ENCODE results near the gene TCF25. TPM values are rescaled to one million over a fixed set of nuclear protein-coding genes. Genes with fewer than 3 reads are reported as not detected.

The TCF25 gene
- total RNA-seq, 1 experiment from 2014 or later: 345 TPM

GRCh38 chr16:89911375-89911774, 38.0 kb downstream of the TCF25 start (continued):
- TF ChIP-seq, protein P1, sequence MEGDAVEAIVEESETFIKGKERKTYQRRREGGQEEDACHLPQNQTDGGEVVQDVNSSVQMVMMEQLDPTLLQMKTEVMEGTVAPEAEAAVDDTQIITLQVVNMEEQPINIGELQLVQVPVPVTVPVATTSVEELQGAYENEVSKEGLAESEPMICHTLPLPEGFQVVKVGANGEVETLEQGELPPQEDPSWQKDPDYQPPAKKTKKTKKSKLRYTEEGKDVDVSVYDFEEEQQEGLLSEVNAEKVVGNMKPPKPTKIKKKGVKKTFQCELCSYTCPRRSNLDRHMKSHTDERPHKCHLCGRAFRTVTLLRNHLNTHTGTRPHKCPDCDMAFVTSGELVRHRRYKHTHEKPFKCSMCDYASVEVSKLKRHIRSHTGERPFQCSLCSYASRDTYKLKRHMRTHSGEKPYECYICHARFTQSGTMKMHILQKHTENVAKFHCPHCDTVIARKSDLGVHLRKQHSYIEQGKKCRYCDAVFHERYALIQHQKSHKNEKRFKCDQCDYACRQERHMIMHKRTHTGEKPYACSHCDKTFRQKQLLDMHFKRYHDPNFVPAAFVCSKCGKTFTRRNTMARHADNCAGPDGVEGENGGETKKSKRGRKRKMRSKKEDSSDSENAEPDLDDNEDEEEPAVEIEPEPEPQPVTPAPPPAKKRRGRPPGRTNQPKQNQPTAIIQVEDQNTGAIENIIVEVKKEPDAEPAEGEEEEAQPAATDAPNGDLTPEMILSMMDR (IDR thresholded peaks at IDR 0.05 in 2 of 3, conservative IDR thresholded peaks at IDR 0.05 in 1 of 3; ENCODE audit: borderline replicate concordance in 1 of 3, insufficient read depth in 1 of 3, low read depth in 2 of 3, low read length in 2 of 3): no peak
- TF ChIP-seq POLR2AphosphoS5 (IDR thresholded peaks at IDR 0.05; ENCODE audit: low read depth, low read length): no peak
- no peak for TF ChIP-seq ELF1 (IDR thresholded peaks at IDR 0.05; ENCODE audit: borderline replicate concordance, low read depth)

- Histone ChIP-seq H3K9me2 (ENCODE audit: insufficient read depth) (no peaks in the 10 kb centered on the region), H4K20me1 (ENCODE audit: insufficient read depth) (no peaks in the 10 kb centered on the region), H3K79me2 (ENCODE audit: insufficient read depth, low read length) (no peaks in the 10 kb centered on the region), H3K36me3 (ENCODE audit: control insufficient read depth in 1 of 2, insufficient read depth in 2 of 2, low read length in 2 of 2) (peaks cover 13 to 15% of the 10 kb centered on the region in 2 experiments; a peak in 3 of 4 replicates), H3K4me3 (replicated peaks in 1 of 2; ENCODE audit: low read depth in 1 of 2, low read length in 2 of 2) (no peak overlapping the region), H2AFZ (ENCODE audit: low read depth, low read length, poor library complexity, severe bottlenecking) (no peak overlapping the region), H3K9ac (ENCODE audit: low read length) (no peak overlapping the region), H3K4me1 (ENCODE audit: control insufficient read depth in 1 of 2, insufficient read depth in 2 of 2, low read length in 2 of 2) (peaks cover 15 to 25% of the 10 kb centered on the region in 2 experiments; a peak in 3 of 4 replicates), H3K27ac (ENCODE audit: low read depth, low read length) (0 out of 2 replicates have a peak overlapping the region, but pooled peaks have one; percentile 1), H3K4me2 (ENCODE audit: low read length) (no peak overlapping the region), H3K9me3 (ENCODE audit: control insufficient read depth in 1 of 2, insufficient read depth in 1 of 2, low read depth in 1 of 2, low read length in 2 of 2) (no peaks in the 10 kb centered on the region), H3K27me3 (ENCODE audit: insufficient read depth, low read length) (no peaks in the 10 kb centered on the region)
- intact Hi-C loops (cut with micrococcal nuclease): no loop called here
- POLR2A ChIA-PET: interaction anchor here (1.4 kb wide), 1 partner anchor 11 kb away, joined by 4 read pairs; the partner anchor contains the start of gene TUBB3
- ATAC-seq: no peak
- peak; percentile 15; the same call in 1 of the 2 replicates for TF ChIP-seq POLR2AphosphoS5 (IDR thresholded peaks at IDR 0.05; ENCODE audit: low read depth, low read length)
- no peak for TF ChIP-seq EZH2 (IDR thresholded peaks at IDR 0.05)
- CTCF ChIA-PET: interaction anchor here (5.7 kb wide), 1 partner anchor 10 kb away, joined by 57 read pairs; the partner anchor contains the start of gene TUBB3
- DNase-seq (ENCODE audit: low read depth, low spot score): no peak
- RAD21 ChIA-PET (ENCODE audit: low non-redundant PET in 1 of 2, low total read pairs in 2 of 2, uncharacterized antibody in 2 of 2, unreplicated experiment in 2 of 2): no interaction called here
- no TSS peak for BruUV-seq (replicated peaks)
Observed at GRCh38 chr16:89912143-89912542, 38.8 kb downstream of the TCF25 start.

Measured in HCT116 (cell line).